ENCODE data around the gene MAN1C1.

- TF ChIP-seq SNAI2 (CRISPR knock-in tag; IDR thresholded peaks at IDR 0.05) = no peak
- no peak for TF ChIP-seq ESRRG (CRISPR knock-in tag; IDR thresholded peaks at IDR 0.05)
These were observed 37.0 kb downstream of the MAN1C1 start for GRCh38 chr1:25653558-25653957.

Data from SK-N-SH treated with all-trans-retinoic acid at 6 μM for 48 hours (cell line).